Erythroblast (primary cell): Measurements from ENCODE around the gene DR1.

ENCODE experiments used
- GATA1 ChIP-seq: IDR thresholded peaks from 2 replicates; pipeline ENCODE4 v1.6.1; 2011; ENCODE audit warnings: low read depth, mild to moderate bottlenecking, control low read depth, low read length, moderate library complexity
- POLR2A ChIP-seq: IDR thresholded peaks from 2 replicates; pipeline ENCODE4 v1.6.1; 2011; ENCODE audit warnings: mild to moderate bottlenecking, low read length

DNA sequence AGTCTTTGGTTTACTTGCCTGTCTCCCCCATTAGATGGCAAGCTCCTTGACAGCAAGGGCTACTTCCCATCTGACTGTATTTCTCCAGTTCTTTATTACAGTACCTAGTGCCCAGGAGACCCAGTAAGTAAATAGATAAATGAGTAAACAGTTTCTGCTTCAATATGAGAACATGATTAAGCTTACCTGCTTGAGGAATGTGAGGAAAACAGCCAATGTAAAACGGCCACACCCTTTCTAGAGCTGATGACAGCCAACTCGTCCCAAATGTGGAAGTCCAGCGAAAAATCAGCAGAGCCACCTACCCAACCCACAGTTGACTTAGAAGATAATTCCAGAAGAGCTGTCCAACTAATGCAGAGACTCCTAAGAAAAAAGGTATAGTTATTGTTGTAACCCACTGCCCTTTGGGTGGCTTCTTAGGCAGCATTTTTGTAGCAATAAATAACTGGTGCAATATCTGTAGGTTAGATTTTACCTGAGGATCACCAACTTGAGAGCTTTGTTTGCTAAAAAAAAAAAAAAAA is 6.5 kb upstream of the DR1 start:
- TF ChIP-seq POLR2A: no peak
- TF ChIP-seq GATA1: no peak
